Measurements from ENCODE around the gene SERPINE3. TPM values are rescaled to one million over a fixed set of nuclear protein-coding genes. Genes with fewer than 3 reads are reported as not detected.
A peak's percentile ranks its signal among the peaks of the same experiment; 100 is the strongest.

The SERPINE3 gene
- polyA plus RNA-seq, 1 experiment: not detected

GRCh38 chr13:51364404-51365008 is 25.0 kb downstream of the SERPINE3 start:
- ChIA-PET POLR2A (no interaction called here), CTCF (interaction anchor here (1.4 kb wide), 1 partner anchor 78 kb away, joined by 7 read pairs; no protein-coding TSS in a partner anchor)
- H3K9me3 ChIP-seq (ENCODE audit: control insufficient read depth, insufficient read depth, low read length): no peaks in the 10 kb centered on the region
- H3K27me3 ChIP-seq (ENCODE audit: control insufficient read depth, insufficient read depth, low read length): no peaks in the 10 kb centered on the region
- DNase-seq (ENCODE audit: low read depth, low spot score): peak; percentile 13
- no peak overlapping the region for H3K4me3 ChIP-seq (ENCODE audit: low read depth, low read length)
- no peak for TF ChIP-seq CTCF (IDR thresholded peaks at IDR 0.05; ENCODE audit: low read depth, low read length)
- H3K27ac ChIP-seq (ENCODE audit: low read depth, low read length): no peak overlapping the region

- no peak overlapping the region for H3K4me3 ChIP-seq (ENCODE audit: low read depth, low read length)
- H3K27me3 ChIP-seq (ENCODE audit: control insufficient read depth, insufficient read depth, low read length): no peaks in the 10 kb centered on the region
- ChIA-PET POLR2A (no interaction called here), CTCF (no interaction called here)
- no peak for TF ChIP-seq CTCF (IDR thresholded peaks at IDR 0.05; ENCODE audit: low read depth, low read length)
- no peaks in the 10 kb centered on the region for H3K9me3 ChIP-seq (ENCODE audit: control insufficient read depth, insufficient read depth, low read length)
- no peak overlapping the region for H3K27ac ChIP-seq (ENCODE audit: low read depth, low read length)
- no peak for DNase-seq (ENCODE audit: low read depth, low spot score)
Observed at GRCh38 chr13:51370116-51370515, 30.6 kb downstream of the SERPINE3 start.

GRCh38 chr13:51370811-51371210 is 31.3 kb downstream of the SERPINE3 start:
- ChIA-PET POLR2A (no interaction called here), CTCF (interaction anchor here (0.8 kb wide), 1 partner anchor 9 kb away, joined by 3 read pairs; no protein-coding TSS in a partner anchor)
- TF ChIP-seq CTCF (IDR thresholded peaks at IDR 0.05; ENCODE audit: low read depth, low read length): no peak
- Histone ChIP-seq H3K27me3 (ENCODE audit: control insufficient read depth, insufficient read depth, low read length) (no peaks in the 10 kb centered on the region), H3K27ac (ENCODE audit: low read depth, low read length) (no peak overlapping the region), H3K9me3 (ENCODE audit: control insufficient read depth, insufficient read depth, low read length) (no peaks in the 10 kb centered on the region), H3K4me3 (ENCODE audit: low read depth, low read length) (no peak overlapping the region)
- DNase-seq (ENCODE audit: low read depth, low spot score): no peak

- ChIA-PET POLR2A (no interaction called here), CTCF (no interaction called here)
- no peaks in the 10 kb centered on the region for H3K9me3 ChIP-seq (ENCODE audit: control insufficient read depth, insufficient read depth, low read length)
- TF ChIP-seq CTCF (IDR thresholded peaks at IDR 0.05; ENCODE audit: low read depth, low read length): no peak
- H3K27ac ChIP-seq (ENCODE audit: low read depth, low read length): no peak overlapping the region
- DNase-seq (ENCODE audit: low read depth, low spot score): no peak
- no peaks in the 10 kb centered on the region for H3K27me3 ChIP-seq (ENCODE audit: control insufficient read depth, insufficient read depth, low read length)
- no peak overlapping the region for H3K4me3 ChIP-seq (ENCODE audit: low read depth, low read length)
Observed at GRCh38 chr13:51371768-51372399, 32.4 kb downstream of the SERPINE3 start.

GRCh38 chr13:51373451-51373850 is 34.0 kb downstream of the SERPINE3 start:
- H3K27ac ChIP-seq (ENCODE audit: low read depth, low read length): no peak overlapping the region
- no peaks in the 10 kb centered on the region for H3K9me3 ChIP-seq (ENCODE audit: control insufficient read depth, insufficient read depth, low read length)
- ChIA-PET CTCF (no interaction called here), POLR2A (no interaction called here)
- DNase-seq (ENCODE audit: low read depth, low spot score): no peak
- no peak overlapping the region for H3K4me3 ChIP-seq (ENCODE audit: low read depth, low read length)
- no peak for TF ChIP-seq CTCF (IDR thresholded peaks at IDR 0.05; ENCODE audit: low read depth, low read length)
- no peaks in the 10 kb centered on the region for H3K27me3 ChIP-seq (ENCODE audit: control insufficient read depth, insufficient read depth, low read length)

All from AG04450 (cell line).